Measurements from ENCODE around the gene ANK2. TPM values are rescaled to one million over a fixed set of nuclear protein-coding genes. Genes with fewer than 3 reads are reported as not detected.

Gene ANK2
- total RNA-seq, 1 experiment from 2014 or later: 5.6 TPM

DNA sequence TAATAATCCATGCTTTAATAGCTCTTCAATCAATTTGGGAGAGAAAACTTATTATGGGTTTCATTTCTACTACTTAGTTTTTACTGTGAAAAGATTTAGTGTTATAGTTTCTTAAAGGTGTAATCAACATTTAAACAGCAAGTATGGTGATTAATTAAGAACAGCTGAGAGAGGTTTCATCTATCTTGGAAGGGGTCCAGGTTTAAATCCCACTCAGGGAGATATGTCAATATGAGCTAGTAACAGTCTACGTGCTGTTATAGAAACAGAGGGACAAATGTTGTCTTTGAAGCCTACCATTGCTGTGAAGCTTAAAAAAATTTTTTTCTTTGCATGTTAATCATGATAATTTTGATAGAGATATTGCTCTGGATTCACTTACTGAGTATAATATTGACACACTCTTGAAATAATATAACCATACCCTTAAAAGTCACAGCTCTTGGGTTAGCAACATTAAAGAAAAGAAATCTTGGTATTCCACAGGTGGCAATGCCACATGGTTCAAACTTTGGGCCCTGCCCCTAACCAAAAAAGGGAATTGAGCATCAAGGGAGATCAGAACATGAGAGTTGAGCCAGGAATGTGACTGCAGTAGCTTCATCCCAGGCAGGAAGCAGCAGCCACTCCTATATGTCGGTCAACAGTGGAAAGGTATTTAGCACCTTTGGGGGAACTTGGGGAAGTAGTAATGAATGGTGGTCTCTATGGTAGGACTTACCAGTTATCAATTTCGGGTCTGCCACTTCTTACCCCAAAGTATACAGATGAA is 107.8 kb downstream of the ANK2 start:
- Histone ChIP-seq H3K36me3 (ENCODE audit: control insufficient read depth in 1 of 2, insufficient read depth in 2 of 2, low read length in 2 of 2) (no peaks in the 10 kb centered on the region), H4K20me1 (ENCODE audit: insufficient read depth) (no peaks in the 10 kb centered on the region), H3K27ac (ENCODE audit: low read depth, low read length) (no peak overlapping the region), H3K4me2 (ENCODE audit: low read length) (no peak overlapping the region), H2AFZ (ENCODE audit: low read depth, low read length, poor library complexity, severe bottlenecking) (no peak overlapping the region), H3K9ac (ENCODE audit: low read length) (no peak overlapping the region), H3K27me3 (ENCODE audit: insufficient read depth, low read length) (no peaks in the 10 kb centered on the region), H3K4me3 (replicated peaks in 1 of 2; ENCODE audit: low read depth in 1 of 2, low read length in 2 of 2) (no peak overlapping the region), H3K79me2 (ENCODE audit: insufficient read depth, low read length) (no peaks in the 10 kb centered on the region), H3K9me3 (ENCODE audit: control insufficient read depth in 1 of 2, insufficient read depth in 1 of 2, low read depth in 1 of 2, low read length in 2 of 2) (no peaks in the 10 kb centered on the region), H3K9me2 (ENCODE audit: insufficient read depth) (no peaks in the 10 kb centered on the region), H3K4me1 (ENCODE audit: control insufficient read depth in 1 of 2, insufficient read depth in 2 of 2, low read length in 2 of 2) (peaks cover 0 to 13% of the 10 kb centered on the region in 2 experiments; a peak in 2 of 4 replicates)
- CTCF ChIA-PET: no interaction called here
- intact Hi-C loops (cut with micrococcal nuclease): no loop called here
- DNase-seq (ENCODE audit: low read depth, low spot score) (no peak), ATAC-seq (peak; percentile 42; the same call in 1 of the 2 replicates)
- TF ChIP-seq SRF (IDR thresholded peaks at IDR 0.05; ENCODE audit: low read depth) (peak; percentile 59; the same call in 1 of the 2 replicates), ELF1 (IDR thresholded peaks at IDR 0.05; ENCODE audit: borderline replicate concordance, low read depth) (no peak)
- POLR2A ChIA-PET: no interaction called here
- no TSS peak for BruUV-seq (replicated peaks)
- RAD21 ChIA-PET (ENCODE audit: low non-redundant PET in 1 of 2, low total read pairs in 2 of 2, uncharacterized antibody in 2 of 2, unreplicated experiment in 2 of 2): no interaction called here

DNA sequence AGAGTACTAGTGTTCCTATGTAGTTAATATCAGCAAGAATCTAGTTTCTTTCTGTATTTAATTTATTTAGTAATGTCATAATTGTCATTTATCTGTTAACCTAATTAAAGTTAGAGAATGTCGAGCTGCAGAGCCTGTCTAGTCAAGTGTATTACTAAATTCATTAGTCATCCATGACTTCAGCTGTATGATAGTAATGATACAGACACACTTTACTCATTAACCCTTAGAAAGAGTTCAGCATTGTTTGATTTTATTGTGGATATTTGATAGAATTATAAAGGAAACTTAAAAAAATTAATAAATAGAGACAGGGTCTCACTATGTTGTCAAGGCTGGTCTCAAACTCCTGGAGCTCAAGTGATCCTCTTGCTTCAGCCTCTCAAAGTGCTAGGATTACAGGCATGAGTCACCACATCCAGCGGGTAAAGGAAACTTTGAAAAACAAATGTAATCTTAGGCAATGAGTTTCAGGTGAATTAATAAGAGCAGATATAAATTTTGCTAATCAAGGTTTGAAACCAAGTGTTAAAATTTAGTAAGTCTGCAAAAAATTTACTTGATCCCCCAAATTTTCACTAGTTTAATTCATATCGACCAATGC is 110.6 kb downstream of the ANK2 start:
- intact Hi-C loops (cut with micrococcal nuclease): no loop called here
- Histone ChIP-seq H3K4me3 (replicated peaks in 1 of 2; ENCODE audit: low read depth in 1 of 2, low read length in 2 of 2) (no peak overlapping the region), H3K9ac (ENCODE audit: low read length) (no peak overlapping the region), H2AFZ (ENCODE audit: low read depth, low read length, poor library complexity, severe bottlenecking) (no peak overlapping the region), H3K4me1 (ENCODE audit: control insufficient read depth in 1 of 2, insufficient read depth in 2 of 2, low read length in 2 of 2) (peaks cover 0 to 13% of the 10 kb centered on the region in 2 experiments; a peak in 2 of 4 replicates), H3K9me2 (ENCODE audit: insufficient read depth) (no peaks in the 10 kb centered on the region), H3K36me3 (ENCODE audit: control insufficient read depth in 1 of 2, insufficient read depth in 2 of 2, low read length in 2 of 2) (no peaks in the 10 kb centered on the region), H3K4me2 (ENCODE audit: low read length) (peak overlapping the region; percentile 5; the same call in 1 of the 2 replicates), H3K9me3 (ENCODE audit: control insufficient read depth in 1 of 2, insufficient read depth in 1 of 2, low read depth in 1 of 2, low read length in 2 of 2) (no peaks in the 10 kb centered on the region), H3K27ac (ENCODE audit: low read depth, low read length) (no peak overlapping the region), H4K20me1 (ENCODE audit: insufficient read depth) (no peaks in the 10 kb centered on the region), H3K79me2 (ENCODE audit: insufficient read depth, low read length) (no peaks in the 10 kb centered on the region), H3K27me3 (ENCODE audit: insufficient read depth, low read length) (no peaks in the 10 kb centered on the region)
- BruUV-seq (replicated peaks): no TSS peak
- CTCF ChIA-PET: no interaction called here
- RAD21 ChIA-PET (ENCODE audit: low non-redundant PET in 1 of 2, low total read pairs in 2 of 2, uncharacterized antibody in 2 of 2, unreplicated experiment in 2 of 2): no interaction called here
- TF ChIP-seq CEBPB (IDR thresholded peaks at IDR 0.05; ENCODE audit: low read depth) (peak; percentile 46; the same call in 1 of the 2 replicates), EZH2phosphoT487 (IDR thresholded peaks at IDR 0.05; ENCODE audit: borderline replicate concordance) (no peak), FOSL1 (IDR thresholded peaks at IDR 0.05; ENCODE audit: low read depth) (peak; percentile 57)
- TF ChIP-seq, protein P1, sequence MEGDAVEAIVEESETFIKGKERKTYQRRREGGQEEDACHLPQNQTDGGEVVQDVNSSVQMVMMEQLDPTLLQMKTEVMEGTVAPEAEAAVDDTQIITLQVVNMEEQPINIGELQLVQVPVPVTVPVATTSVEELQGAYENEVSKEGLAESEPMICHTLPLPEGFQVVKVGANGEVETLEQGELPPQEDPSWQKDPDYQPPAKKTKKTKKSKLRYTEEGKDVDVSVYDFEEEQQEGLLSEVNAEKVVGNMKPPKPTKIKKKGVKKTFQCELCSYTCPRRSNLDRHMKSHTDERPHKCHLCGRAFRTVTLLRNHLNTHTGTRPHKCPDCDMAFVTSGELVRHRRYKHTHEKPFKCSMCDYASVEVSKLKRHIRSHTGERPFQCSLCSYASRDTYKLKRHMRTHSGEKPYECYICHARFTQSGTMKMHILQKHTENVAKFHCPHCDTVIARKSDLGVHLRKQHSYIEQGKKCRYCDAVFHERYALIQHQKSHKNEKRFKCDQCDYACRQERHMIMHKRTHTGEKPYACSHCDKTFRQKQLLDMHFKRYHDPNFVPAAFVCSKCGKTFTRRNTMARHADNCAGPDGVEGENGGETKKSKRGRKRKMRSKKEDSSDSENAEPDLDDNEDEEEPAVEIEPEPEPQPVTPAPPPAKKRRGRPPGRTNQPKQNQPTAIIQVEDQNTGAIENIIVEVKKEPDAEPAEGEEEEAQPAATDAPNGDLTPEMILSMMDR (IDR thresholded peaks at IDR 0.05 in 2 of 3, conservative IDR thresholded peaks at IDR 0.05 in 1 of 3; ENCODE audit: borderline replicate concordance in 1 of 3, insufficient read depth in 1 of 3, low read depth in 2 of 3, low read length in 2 of 3): no peak
- DNase-seq (ENCODE audit: low read depth, low spot score) (no peak), ATAC-seq (no peak)
- POLR2A ChIA-PET: no interaction called here
